Right lobe of liver (tissue), 4 donors: ENCODE data around the gene CLEC1B.

Source experiments
- POLR2A ChIP-seq: fragments of 450-650 bp; IDR thresholded peaks from one replicate; pipeline ENCODE4 v1.6.1; 2017; ENCODE audit warnings: antibody characterized with exemption, mild to moderate bottlenecking
- TF ChIP-seq, protein P1 (sequence below), 4 donors: fragments of 200-600 bp in 3 of 4; fragments of 450-650 bp in 1 of 4; IDR thresholded peaks; one replicate each; pipeline versions ENCODE4 v1.5.1 to v1.8.0; 2016 to 2022; ENCODE audit warnings: antibody characterized with exemption in 4 of 4, mild to moderate bottlenecking in 2 of 4
- donor health status: DM: no; HTN: no; CAD: no.
- donor health status: DM: no; HTN: no; CAD: no.
- donor health status: DM: no; HTN: yes; CAD: no.

DNA sequence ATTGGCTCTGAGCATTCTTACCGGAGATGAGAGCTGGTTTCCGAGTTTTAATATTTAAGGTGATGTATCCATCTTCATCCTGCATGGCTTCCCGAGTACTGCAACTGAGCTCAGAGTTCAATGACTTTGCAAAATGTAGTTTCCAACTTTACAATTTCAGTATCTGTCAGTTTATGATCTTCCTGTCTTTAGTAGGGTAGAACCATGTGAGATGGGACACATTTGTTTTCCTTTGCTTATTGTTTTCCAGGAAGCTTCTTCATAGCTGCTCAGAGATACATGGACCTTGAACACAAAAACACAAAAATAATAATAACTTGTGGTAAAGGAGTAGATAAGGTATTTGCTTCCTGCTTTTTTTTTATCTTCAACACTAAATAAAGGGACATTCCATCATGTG, at the start of gene CLEC1B:
- no peak for TF ChIP-seq POLR2A
- TF ChIP-seq, protein P1, sequence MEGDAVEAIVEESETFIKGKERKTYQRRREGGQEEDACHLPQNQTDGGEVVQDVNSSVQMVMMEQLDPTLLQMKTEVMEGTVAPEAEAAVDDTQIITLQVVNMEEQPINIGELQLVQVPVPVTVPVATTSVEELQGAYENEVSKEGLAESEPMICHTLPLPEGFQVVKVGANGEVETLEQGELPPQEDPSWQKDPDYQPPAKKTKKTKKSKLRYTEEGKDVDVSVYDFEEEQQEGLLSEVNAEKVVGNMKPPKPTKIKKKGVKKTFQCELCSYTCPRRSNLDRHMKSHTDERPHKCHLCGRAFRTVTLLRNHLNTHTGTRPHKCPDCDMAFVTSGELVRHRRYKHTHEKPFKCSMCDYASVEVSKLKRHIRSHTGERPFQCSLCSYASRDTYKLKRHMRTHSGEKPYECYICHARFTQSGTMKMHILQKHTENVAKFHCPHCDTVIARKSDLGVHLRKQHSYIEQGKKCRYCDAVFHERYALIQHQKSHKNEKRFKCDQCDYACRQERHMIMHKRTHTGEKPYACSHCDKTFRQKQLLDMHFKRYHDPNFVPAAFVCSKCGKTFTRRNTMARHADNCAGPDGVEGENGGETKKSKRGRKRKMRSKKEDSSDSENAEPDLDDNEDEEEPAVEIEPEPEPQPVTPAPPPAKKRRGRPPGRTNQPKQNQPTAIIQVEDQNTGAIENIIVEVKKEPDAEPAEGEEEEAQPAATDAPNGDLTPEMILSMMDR (IDR thresholded peaks at IDR 0.05): no peak
